Stimulated activated CD8-positive, alpha-beta memory T cell treated with anti-CD3 and anti-CD28 coated beads, Interleukin-4, amount 100 ng/mL, for 24 hours (primary cell): Measurements from ENCODE around the gene TNF.

Experiments used
- DNase-seq: peaks from one replicate; pipeline ENCODE4 v3.0.0-alpha.2; 2020; ENCODE audit warnings: low read depth

Gene TNF

DNA sequence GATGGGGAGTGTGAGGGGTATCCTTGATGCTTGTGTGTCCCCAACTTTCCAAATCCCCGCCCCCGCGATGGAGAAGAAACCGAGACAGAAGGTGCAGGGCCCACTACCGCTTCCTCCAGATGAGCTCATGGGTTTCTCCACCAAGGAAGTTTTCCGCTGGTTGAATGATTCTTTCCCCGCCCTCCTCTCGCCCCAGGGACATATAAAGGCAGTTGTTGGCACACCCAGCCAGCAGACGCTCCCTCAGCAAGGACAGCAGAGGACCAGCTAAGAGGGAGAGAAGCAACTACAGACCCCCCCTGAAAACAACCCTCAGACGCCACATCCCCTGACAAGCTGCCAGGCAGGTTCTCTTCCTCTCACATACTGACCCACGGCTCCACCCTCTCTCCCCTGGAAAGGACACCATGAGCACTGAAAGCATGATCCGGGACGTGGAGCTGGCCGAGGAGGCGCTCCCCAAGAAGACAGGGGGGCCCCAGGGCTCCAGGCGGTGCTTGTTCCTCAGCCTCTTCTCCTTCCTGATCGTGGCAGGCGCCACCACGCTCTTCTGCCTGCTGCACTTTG lies at the start of gene TNF:
Gene TNF, plus strand, starts transcription at position 231 of the 567 bp plus-strand sequence. Its CDS starts 177 bp downstream, at position 408.
- peak; percentile 67 for DNase-seq

DNA sequence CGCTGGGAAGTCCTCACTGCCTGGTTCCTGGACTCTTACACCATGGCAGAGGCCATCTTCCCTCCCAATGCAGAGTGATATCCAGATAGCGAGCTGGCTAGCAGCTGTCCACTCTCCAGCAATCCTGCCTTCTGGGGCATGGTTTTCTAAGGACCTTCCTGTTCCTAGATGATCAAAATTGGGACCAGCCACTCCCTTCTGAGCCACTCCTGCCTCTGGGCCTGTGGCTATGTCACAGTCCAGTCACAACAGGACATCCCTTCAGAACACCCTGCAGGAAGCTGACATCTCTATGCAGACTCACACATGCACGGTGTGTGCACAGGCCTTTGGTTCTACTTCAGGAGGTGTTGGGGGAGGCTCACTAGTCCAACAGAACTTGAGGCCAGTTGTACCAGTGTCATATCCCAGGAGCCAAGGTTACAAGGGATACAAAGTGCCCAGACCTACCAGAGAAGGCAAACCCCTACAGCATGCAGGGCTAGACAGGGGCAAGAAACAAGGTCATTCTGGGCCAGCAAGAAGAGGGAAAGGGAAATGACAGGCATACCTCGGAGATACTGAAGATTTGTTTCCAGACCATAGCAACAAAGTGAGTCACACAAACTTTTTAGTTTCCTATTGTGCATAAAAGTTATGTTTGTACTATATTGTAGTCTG lies 49.3 kb upstream of the TNF start:
- no peak for DNase-seq

DNA sequence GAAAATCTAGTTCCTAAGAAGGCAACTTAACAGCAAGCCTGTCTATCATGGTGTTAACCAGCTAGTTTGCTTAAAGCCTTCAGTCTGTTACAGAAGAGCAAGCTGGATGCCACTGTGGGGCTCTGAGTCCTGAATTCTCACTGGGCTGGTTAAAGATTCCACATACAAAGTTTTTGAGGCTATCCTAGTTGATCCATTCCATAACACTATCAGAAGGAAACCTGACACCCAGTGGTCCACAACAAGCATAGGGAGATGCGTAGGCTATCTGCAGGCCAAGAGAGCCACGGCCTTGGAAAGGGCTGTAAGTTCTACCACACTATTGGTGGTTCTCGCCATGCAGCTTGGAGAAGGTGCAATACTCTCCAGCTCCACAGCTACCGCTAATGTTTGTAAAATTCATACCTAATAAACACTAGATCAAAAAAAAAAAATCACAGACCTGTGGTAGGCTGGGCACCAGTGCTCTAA lies 47.0 kb upstream of the TNF start:
- DNase-seq = no peak

DNA sequence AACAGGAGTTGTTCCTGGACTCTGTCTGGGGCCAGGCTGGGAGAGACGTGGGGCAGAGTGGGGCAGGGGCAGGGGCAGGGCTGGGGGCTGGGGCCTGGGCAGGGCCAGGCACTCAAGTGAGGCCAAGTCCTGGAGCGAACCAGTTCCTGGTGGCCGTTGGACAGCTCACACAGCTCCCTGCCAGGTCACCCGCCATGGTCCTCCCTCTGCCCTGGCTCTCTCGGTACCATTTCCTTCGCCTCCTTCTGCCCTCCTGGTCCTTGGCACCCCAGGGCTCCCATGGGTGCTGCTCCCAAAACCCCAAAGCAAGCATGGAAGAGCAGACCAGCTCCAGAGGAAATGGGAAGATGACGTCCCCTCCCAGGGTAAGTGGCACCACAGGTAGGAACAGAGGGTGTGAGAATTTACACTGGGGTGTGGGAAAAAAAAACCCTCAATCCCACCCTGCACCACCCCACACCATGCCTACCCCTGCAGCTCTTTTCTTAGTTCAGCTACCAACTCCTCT lies 46.5 kb upstream of the TNF start, which contains the start of gene MCCD1:
Gene MCCD1, plus strand, starts transcription at position 142 of the 508 bp plus-strand sequence. Its CDS starts 53 bp downstream, at position 195.
- no peak for DNase-seq

DNA sequence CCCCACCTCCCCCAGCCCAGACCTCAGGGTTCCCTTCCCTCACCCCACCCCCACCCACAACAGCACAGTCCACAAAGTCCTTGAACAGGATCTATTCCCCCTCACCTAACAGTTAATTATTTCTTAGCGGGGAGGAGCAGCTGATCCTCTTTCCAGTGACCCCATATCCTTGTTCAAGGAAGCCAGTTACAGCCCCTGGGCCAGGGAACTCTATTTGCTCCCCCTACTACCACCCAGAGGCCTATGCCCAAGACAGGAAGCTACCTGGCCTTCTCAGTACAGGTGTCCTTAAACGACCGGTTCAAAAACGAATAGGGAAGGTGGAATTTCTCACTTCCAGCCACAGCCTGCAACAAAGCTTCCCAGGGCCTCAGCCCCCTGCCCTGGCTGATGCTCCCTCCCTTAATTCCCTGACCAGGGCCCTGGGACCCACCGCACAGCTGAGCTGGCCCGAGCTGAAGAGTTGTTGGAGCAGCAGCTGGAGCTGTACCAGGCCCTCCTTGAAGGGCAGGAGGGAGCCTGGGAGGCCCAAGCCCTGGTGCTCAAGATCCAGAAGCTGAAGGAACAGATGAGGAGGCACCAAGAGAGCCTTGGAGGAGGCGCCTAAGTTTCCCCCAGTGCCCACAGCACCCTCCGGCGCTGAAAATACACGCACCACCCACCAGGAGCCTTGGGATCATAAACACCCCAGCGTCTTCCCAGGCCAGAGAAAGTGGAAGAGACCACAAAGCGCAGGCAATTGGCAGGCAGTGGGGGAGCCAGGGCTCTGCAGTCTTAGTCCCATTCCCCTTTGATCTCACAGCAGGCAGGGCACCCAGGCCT lies 45.8 kb upstream of the TNF start:
- DNase-seq = no peak

DNA sequence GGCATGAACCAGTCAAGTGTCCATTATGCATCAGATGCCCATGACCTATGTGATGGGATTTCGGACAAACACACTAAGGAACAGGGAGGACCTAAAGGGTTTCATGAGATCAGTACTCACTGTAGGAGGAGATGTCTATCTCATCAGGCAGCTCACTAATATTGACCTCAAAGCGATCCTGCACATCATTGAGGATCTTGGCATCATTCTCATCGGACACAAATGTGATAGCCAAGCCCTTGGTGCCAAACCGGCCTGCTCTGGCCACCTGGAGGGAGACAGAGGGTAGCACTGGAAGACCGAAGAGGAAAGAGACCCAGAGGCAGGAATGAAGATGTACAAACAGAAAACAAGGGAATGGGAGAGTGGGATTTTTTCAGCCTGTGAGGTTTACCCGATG lies 44.7 kb upstream of the TNF start:
- no peak for DNase-seq

DNA sequence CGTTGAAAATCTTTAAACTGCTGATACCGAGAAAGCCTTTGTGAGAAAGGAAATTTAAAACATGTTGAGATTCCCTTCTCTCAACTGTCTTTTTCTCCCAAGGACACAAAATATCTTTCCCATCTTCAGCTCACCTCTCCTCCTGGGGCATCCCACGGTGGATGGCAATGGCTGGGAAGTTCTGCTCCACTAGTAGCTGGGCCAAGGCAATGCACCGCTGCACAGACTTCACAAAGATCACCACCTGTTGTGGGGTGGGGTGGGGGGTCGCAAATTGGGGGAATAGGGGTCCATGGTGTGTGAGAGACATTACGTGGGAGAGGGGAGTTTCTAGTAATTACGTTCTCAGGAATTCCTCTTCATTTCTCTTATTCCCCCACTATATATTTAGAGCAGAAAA lies 44.2 kb upstream of the TNF start:
- no peak for DNase-seq

DNA sequence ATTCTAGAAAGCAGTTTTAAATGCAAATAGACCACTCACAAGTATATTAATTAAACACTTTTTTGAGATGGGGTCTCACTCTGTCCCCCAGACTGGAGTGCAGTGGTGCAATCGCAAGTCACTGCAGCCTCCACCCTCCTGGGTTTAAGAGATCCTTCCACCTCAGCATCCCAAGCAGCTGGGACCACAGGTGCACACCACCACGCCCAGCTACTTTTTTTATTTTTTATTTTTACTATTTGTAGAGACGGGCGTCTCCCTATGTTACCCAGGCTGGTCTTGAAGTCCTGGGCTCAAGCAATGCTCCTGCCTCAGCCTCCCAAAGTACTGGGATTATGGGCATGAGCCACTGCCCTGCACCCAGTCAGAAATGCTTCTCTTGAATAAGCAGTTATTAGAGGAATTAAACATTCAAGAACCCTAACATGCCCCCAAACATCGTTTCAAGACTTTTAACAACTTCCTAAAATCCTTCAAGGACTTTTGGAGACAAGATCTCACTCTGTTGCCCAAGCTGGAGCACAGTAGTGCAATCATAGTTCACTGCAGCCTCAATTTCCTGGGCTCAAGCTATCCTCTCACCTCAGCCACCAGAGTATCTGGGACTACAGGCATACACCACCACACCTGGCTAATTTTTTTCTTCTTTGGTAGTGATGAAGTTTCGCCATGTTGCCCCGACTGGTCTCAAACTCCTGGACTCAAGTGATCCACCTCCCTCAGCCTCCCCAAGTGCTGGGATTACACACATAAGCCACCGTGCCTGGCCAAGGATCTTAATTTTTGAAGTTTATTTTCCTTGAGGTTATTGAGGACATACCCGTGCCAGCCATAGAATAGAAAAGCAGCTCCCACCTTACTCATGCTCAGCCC lies 43.4 kb upstream of the TNF start:
- no peak for DNase-seq

DNA sequence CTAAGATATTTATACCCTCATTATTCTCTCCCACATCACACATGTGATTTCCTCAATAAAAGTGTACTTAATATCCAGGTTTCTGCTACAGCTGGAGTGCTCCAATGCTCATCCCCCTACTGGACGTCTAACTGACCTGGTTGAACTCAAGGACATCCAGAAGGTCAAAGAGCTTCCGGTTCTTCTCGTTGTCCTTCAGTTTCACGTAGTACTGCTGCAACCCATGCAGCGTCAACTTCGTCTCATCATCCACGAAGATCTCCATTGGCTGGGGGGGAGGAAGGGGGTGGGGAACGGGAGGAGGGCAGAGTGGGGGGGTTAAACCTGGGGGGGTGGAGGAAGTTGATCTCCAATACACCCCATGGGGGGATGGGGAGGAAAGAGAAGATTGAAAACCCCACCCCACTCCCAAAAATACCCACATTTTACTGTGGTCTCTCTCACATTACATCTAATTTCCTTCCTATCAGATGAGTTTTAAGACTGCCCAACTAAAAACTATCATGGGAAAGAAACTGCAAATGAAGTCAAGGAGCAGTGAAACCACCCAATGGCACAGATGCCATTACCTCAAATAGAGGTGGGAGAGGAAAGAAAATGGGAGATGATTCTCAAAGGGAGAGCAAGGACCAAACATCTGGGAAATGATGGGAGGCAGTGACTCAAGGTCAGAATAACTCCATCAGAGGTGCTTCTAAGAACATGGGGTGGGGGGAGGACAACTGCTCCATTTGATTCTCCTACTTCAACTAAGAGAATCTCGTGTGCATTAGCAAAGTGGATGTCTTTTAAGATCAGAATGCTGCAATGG lies 42.5 kb upstream of the TNF start:
- DNase-seq = no peak

DNA sequence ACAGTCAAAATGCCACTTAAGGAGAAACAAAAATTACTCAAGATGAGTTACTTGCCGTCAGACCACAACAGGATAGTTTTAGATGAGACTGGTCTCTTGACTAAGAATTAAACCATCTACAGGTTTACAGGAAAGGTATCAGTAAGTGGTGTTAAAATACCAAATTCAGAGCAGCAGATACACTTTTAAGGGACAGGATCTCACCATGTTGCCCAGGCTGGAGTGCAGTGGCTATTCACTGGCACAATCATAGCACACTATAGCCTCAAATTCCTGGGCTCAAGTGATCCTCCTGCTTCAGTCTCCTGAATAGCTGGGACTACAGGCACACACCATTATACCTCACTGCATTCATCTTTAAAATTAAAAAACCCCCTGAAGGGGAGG lies 41.9 kb upstream of the TNF start:
- DNase-seq = no peak

DNA sequence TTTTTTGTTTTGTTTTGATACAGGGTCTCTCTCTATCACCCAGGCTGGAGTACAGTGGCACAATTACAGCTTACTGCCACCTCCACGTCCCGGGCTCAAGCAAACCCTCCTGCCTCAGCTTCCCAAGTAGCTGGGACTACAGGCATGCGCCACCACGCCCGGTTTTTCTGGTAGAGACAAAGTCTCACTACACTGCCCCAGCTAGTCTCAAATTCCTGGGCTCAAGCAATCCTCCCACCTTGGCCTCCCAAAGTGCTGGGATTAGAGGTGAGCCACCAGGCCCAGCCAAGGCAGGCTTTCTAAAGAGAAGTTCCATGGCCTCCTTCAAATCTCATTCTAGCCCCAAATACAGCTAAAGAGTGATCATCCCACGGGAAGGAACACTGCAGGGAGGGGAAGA lies 41.4 kb upstream of the TNF start:
- no peak for DNase-seq

DNA sequence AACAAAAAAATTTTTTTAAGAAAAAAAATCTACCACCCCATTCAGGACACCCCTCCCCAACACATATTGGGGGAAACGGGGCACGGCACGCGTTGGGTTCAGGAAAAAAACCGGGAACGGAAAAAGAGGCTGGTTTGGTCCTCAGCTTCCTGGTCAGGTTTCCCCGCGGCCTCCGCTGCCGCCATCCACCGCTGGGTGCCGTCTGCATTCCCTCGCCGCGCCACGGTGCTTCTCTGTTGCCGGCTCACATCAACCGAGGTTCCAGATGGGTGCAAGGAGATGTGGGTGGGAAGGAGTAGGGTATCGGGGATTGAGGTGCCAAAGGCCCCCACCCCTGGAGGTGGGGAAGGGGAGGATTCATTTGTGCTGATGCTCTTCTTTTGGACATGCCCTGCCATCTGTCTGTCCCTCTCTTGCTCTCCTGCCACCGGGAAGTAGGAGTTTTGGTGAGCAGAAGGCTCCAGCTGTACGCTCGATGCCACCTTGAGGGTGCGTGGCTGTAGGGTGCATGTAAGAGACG lies 40.8 kb upstream of the TNF start:
- DNase-seq = no peak

DNA sequence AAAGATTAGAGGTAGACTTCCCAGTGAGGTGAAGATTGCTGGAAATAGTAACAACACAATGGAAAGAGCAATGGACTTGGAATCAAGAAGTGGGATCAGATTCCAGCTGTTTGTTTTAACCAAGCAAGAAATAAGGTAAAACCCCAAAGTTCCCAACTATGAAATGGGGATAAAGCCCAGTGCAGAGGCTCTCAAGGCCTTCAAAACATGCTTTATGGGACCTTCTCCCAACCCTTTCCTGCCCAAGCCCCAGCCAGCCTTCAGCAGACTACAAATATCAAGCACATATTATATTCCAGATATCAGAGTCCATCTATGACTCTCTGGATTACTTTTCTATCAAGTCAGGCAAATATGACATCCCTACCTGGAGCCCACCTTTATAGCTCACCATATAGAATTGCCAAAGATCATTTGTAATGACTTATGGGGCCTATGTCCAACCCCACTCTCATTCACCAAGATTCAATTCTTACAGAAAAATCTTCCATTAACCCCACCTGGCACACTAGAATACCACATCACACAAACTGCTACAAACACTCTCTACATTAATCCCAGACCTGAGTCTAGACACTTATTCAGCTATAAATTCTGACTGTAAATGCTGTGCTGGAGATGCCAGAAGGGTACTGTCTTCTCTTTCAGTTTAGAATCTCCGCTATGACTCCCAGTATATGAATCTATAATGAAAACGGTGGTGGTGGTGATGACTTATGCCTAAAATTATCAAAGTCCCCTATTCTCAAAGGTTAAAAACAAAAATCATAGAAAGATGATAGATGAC lies 39.6 kb upstream of the TNF start:
- DNase-seq = no peak

DNA sequence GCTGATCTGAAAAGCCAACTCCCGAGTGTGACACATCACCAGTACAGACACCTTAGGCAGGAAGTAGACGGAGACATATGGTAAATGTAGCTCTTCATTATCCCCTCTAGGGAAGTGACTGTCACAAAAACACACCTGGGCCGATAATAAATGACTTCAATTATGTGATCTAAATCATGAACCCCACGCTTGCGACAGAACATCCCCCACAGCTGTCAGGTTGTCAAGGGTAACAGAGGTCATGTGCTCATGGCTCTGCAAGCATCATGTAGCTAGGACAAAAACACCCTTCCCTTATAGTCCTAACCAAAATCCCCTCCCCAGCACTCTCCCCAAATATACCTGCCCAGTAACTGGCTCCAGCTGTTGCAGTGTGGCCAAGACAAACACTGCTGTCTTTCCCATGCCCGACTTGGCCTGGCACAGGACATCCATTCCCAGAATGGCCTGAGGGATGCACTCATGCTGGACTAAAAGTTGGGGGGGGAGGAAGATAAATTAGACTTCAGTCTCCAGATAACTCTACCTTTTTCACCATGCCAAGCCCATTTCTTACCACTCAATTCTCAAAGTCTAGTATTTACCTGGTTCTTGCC lies 36.5 kb upstream of the TNF start:
- DNase-seq = no peak

DNA sequence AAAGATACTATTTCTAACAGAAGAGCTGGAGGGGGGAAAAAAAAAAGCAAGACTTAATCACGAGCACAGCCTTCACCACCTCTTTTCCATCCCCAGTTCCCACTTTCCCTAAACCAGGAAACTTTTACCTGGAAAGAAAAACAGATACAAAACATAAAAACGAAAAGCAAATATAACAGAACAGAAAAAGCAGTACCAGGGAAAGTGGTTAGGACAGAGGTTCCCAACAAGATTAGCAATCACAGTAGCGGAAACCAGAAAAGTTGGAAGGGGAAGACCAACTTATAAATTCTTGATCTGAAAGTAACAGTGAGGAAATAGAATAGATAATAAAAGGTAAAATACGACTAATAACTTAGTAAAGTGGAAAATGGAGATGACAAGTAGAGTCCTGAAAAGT lies 34.7 kb upstream of the TNF start:
- DNase-seq = no peak

DNA sequence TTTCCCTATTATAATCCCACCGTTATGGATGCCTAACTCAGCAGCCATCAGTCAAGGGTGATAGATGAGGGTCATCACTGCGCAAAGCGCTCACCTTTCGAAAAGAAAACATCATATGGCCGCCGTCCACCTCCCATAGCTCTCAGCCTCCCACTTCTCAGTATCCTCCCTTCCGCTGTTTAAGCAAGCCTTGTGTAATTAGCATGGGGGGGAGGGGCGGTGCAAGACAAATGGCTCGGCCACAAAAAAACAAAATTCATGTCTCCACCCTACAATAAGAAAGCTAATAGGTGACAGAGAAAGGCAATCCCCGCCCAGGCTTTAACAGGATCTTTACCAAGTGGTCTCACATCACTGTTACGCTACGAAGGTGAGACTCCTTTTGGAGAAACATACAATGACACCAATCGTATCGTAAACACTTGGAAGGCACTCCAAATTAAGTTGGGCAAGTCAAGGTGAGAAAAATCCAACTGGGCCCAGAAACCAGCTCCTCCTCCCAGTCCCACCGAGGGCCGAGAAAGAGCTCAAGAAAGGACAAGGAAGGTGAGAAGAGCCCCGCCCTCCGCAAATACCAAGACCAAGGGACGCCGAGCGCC lies 34.2 kb upstream of the TNF start:
- peak; percentile 40 for DNase-seq

DNA sequence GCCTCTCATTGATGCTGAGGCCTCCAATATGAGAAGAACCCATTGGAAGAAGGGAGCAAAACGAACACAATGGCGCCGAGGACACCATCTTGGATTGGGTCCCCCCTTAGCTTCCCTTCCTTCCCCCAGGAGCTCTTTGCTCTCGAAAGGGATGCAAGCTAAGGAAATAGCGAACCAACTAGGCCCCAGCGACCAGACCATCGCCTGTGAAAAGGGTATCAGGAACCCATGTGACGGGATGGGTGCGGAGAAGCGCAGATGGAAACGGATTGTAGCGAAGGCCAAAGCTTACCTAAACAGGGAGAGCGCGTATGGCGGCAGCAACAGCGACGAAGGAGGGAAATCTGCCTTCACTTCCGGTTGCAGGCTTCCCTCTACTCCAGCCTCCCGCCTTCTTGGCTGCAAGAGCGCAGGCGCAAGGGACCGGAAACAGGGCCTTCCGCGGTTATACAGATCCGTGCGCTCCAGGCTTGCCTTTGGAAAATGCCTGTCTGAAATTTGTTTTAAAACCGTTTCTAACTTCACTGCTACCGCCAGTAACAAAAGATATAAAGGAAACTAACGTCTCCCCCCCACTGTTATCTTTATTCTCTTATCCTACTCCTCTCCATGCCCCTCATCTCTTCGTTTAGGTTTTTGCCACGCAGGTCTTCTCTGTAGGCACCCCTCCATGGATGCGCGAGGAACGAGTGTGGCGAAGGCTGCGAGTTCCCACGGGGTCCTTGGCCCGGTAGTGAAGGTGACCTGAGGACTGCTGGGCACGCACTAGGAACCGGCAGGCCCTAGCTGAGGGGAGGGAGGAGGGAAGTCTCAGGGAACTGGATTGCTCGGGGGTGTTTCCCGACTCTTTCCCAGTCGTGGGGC lies 33.5 kb upstream of the TNF start, which contains the start of gene DDX39B:
Gene DDX39B, minus strand, starts transcription at position 346 of the 864 bp plus-strand sequence. CDS start 1,471 bp downstream, outside the sequence.
- peak; percentile 88 for DNase-seq

DNA sequence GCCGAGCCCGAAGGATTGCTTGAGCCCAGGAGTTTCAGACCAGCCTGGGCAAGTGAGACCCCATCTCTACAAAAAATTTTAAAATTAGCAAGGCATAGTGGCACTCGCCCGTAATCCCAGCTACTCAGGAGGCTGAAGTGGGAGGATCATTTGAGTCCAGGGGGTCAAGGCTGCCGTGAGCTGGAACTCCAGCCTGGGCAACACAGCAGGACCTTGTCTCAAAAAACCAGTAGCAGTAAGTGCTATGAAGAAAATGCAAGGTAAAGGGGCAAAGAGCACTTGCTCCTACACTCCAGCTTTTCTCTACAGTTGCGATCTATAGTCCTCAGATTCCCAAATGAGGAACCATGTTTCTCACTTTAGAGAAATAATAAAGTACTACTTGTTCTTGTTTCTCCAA lies 31.7 kb upstream of the TNF start:
- DNase-seq = no peak
